ENCODE data around the gene WDR88.
A peak's percentile ranks its signal among the peaks of the same experiment; 100 is the strongest.
"Not testable (repeated sequence)": the region's sequence is repeated elsewhere in the genome, so short reads cannot be mapped to it uniquely, and the experiment has no call there.

WDR88 gene, protein sequence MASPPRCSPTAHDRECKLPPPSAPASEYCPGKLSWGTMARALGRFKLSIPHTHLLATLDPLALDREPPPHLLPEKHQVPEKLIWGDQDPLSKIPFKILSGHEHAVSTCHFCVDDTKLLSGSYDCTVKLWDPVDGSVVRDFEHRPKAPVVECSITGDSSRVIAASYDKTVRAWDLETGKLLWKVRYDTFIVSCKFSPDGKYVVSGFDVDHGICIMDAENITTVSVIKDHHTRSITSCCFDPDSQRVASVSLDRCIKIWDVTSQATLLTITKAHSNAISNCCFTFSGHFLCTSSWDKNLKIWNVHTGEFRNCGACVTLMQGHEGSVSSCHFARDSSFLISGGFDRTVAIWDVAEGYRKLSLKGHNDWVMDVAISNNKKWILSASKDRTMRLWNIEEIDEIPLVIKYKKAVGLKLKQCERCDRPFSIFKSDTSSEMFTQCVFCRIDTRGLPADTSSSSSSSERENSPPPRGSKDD

DNA sequence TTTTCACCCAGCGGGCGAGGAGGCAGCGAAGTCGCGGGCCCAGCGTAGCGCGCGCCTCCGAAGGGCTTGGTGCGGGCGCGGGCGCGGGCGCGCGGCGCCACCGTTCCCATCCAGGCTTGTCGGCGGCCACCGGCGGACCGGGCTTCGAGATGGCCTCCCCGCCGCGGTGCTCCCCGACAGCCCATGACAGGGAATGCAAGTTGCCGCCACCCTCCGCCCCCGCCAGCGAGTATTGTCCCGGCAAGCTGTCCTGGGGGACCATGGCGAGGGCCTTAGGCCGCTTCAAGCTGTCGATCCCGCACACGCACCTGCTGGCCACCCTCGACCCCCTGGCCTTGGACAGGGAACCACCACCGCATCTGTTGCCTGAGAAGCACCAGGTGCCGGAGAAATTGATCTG lies at the start of gene WDR88:
WDR88 (plus strand) TSS at position 94 of the 400 bp plus-strand sequence; CDS start at position 150, 56 bp downstream.
- DNase-seq (ENCODE audit: low read depth): no peak

DNA sequence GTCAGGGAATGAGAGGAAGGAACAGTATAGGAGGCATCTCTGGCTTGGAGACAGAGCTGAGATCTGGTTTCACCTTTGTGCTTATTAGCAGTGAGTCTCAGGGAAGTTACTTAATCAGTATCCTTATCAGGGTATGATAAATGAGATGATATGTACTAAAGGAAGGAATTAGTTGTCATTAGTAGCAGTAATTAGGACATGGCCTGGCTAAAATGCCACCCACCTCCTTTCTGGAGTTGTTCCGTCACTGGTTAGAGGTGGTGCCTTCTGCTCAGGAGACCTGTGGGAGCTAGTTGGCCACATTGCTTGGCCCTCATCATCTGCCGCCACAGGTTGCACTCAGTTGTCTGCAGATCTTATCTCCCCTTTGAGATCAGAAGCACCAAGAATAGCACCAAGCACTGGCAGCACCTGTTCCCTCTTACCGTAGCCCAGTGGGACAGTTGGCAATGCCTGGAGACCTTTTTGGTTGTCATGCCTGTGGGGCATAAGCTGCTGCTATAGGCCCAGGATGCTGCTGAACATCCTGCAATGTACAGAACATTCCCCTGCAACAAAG lies 46.3 kb upstream of the WDR88 start:
- DNase-seq (ENCODE audit: low read depth): no peak

DNA sequence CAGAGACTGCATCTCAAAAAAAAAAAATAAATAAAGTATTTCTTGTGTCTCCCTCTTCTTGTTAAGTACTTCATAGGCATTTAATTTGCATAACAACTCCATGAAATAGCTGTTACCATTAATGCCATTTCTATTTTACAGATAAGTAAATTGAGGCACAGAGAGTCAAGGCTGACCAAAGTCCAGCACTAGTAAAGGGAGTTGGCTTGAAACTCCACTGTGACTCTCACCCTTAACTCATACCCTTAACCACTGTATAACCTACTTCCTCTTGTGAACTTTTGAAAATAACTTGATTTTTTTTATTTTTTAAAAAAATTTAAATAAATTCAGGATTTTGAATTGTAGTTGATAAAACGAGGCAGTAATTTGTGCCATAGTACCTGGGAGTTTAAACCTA lies 45.0 kb upstream of the WDR88 start:
- DNase-seq (ENCODE audit: low read depth): no peak

DNA sequence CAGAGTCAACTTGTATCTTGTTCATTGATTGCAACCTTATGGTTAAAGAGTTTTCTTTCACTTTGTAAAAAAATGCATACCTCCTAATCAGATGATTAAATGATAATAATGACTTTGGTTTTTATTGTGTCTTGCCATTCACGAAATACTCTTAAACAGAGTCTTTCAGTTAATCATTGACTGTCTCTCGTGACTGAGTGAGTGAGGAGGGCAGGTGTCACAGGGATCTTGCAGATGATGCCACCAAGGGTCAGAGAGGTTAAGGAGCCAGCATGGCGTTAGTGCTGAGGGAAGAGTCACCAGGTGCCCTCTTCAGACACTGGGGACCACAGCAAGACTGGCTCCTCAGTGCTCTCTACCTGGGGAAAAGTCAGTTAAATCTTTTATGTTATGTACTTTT lies 42.9 kb upstream of the WDR88 start:
- DNase-seq (ENCODE audit: low read depth): no peak

DNA sequence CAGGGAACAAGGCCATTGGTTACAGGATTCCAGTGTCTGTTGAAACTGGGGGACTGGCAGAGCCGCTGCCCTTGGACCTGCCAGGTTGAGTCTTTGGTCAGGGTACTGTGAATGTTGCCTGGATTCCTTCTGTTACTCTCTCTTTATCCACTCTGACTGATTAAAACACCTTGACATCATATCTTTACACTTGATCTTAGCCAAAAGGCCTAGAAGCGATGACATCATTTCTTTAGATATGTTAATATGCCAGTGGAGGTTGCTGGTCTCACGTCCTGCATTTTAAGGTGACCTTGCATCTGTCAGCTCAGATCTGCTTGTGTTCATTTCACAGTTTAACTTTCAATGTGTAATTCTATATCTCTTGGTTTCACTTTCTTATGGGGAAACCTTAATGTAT lies 41.7 kb upstream of the WDR88 start:
- DNase-seq (ENCODE audit: low read depth): no peak

GRCh38 chr19:33093420-33094210 lies 38.3 kb upstream of the WDR88 start:
- no peak for DNase-seq (ENCODE audit: low read depth)

- DNase-seq (ENCODE audit: low read depth): no peak
These were observed 37.4 kb upstream of the WDR88 start for GRCh38 chr19:33094436-33095067.

DNA sequence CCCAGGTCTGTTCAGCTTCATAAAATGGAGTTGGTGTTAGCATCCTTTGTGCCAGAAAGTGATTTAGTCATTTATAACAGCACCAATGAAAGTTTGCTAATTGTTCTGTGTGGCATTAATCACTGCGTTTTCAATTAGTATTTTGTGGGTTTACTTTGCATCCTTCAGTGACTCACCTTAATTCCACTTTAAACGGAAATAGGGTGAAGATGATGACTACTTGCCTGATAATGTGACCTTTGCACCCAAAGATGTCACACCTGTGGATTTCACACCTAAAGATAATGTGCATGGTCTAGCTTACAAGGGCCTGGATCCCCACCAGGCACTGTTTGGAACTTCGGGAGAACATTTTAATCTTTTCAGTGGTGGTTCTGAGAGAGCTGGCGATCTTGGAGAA lies 35.9 kb upstream of the WDR88 start:
- no peak for DNase-seq (ENCODE audit: low read depth)

- DNase-seq (ENCODE audit: low read depth): no peak
These were observed 33.8 kb upstream of the WDR88 start for GRCh38 chr19:33098055-33098534.

DNA sequence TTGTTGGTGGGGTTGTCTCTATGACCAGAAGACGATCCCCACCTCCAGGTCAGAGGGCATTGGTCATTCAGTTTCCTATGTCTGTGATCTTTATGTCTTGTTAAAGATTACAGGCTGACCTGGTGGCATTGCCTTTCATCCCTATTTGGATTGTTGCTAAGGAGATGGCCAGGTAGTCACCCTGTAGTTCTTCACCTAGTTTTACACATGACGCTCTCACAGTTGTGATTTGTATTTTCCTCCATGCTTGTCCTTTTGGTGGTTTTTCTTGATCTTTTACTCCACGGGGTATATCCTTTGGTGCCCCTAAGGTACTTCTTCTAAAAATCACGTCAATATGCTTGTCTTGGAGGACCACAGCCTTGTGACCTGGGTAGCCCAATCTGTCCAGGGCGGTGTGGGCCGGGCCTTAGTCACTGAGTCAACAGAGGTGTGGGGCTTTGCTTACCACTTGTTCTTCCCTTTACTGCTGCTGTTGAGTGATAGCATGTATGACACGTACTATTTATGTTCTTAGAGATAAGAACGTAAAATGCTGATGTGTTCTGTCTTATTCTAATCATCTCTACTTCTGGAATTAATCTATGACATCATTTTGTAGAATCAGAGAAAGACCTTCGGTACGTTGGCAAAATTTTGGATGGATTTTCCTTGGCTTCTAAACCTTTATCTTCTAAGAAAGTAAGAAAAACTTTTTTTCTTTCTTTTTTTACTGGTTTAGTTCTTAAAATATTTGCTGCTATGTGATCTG lies 30.8 kb upstream of the WDR88 start:
- no peak for DNase-seq (ENCODE audit: low read depth)

GRCh38 chr19:33102893-33103292 lies 29.0 kb upstream of the WDR88 start:
- no peak for DNase-seq (ENCODE audit: low read depth)

DNA sequence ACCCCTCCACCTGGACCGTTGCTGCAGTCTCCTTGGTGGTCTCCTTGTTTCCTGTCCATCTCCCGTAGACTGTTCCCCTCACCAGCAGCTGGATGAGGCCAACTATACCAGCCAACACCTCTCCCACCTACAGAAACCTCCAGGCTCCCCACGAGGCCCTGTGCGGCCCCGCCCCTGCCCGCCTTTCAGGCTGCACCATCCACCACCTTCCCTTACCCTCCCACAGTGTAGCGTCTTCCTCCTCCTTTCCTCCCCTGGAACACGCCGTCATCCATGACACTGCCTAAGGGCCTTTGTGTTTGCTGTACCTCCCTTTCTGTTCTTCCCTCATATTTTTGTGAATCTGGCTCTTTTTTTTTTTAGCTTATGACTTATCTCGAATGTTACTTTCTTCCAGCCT lies 23.8 kb upstream of the WDR88 start:
- DNase-seq (ENCODE audit: low read depth): no peak

DNA sequence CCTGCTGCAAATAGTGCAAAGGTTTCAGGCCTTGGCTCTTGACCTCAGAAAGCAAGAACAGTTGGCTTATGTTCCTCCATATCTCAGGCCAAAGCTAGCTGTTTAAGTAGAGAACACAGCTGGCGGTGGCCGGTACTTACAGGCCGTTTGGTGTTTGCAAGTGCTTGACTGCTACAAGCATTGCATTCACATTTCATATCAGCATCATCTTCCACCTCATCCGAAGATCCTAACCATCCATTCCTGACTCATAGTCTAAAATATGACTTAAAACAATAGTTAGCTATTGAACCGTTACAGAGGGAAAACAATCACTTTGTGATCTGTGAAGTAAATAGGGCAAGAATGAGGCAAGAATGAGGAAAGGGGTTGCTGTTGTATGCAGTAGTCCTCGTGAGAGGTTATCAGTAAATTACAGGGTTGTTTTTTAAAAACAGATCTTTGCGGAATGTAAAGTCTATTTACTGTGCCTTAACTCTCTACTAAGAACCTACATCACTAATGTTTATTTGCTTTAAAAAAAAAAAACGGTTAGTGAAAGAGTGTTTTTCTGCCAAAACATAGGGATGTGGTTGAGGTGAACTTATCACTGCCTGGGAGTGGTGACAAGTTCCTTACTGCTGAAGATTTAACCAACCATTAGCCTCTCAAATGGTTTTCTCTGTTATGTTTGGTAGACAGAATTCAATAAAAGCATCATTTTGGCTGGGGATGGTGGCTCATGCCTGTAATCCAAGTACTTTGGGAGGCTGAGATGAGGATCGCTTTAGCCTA lies 21.6 kb upstream of the WDR88 start:
- DNase-seq (ENCODE audit: low read depth): no peak

DNA sequence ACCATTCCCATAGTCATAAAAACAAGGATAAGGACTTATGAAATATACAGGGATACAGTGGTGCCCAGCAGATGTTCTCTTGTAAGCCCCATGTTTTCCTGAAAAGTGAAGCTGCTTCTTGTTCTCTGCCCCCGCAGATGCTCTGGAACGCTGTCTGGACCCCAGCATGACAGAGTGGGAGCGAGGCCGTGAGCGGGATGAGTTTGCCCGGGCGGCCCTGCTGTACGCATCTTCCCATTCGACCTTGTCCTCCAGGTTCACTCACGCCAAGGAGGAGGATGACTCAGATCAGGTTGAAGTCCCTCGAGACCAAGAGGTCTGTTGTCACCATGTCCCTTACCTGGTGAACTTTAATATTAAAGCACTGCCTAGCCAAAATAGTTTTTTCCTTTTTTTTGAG lies 20.3 kb upstream of the WDR88 start:
- DNase-seq (ENCODE audit: low read depth): no peak

- DNase-seq (ENCODE audit: low read depth): no peak
These were observed 17.6 kb upstream of the WDR88 start for GRCh38 chr19:33114312-33114711.

DNA sequence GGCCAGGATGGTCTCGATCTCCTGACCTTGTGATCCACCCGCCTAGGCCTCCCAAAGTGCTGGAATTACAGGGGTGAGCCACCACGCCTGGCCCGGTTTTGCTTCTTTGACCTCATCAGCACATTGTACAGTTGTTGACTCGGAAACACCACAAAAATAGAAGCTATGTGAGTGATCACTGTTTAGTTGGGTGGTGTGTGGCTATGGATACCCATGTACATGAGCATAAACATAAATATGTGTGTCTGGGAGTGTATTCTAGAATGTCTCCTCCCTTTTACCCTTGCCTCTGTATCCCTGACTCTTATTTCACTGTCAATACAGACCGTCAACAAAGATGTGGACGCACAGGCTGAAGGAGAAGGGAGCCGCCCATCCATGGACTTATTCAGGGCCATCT lies 14.4 kb upstream of the WDR88 start:
- DNase-seq (ENCODE audit: low read depth): no peak

DNA sequence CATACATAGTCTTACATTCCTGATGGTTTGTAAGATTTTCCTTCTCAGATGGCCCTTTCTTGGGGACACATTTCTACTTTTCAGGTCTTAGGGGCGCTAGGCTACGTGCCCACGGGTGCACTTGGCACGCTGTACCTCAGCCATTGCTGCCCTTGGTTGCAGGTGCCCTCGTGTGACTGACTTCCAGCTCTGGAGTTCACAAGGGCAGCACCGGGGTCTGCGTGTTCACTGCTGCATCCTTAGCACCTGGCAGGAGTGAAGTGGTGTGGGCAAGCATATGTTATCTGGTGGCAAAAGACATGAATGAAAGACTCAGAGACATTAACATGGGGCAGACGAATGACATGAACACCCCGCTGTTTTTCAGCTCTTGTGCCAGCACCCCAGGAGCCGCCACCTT lies 13.3 kb upstream of the WDR88 start:
- no peak for DNase-seq (ENCODE audit: low read depth)

DNA sequence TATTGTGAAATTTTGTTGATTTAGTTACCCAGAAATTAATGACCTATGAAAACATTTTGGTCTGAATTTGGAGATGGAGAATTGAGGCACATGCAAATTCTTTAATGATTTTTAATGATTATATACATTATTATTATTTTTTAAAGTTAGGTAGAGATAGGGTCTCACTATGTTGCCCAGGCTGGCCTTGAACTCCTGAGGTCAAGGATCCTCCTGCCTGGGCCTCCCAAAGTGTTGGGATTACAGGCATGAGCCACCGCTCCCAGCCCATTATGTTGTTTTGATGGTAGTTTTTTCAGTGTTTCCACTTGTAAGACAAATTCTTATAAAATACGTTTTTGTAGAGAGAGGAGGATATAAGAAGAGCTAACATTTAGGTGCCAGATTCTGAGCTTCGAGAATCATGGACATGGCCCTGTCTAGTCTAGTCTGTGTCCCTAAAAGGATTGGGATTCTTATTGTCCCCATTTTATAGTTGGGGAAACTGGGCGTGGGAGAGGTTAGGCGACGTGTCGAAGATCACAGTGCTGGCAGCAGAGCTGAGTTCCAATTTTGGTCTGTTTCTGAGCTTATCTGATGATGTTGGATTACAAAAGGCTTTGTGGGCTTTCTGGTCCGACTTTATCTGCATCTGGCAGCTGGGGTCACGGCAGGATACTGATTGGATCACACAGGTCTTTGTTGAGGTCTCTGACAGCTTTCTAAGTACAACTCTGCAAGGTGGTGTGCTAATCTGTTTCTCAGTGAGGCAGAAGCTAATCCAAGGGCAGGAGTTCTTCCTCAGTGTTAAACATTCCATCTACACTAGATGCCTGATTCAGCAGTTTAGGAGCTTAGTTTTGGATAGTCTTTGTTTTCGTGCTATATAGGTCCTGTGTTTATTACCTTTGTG lies 7.5 kb upstream of the WDR88 start:
- no peak for DNase-seq (ENCODE audit: low read depth)

DNA sequence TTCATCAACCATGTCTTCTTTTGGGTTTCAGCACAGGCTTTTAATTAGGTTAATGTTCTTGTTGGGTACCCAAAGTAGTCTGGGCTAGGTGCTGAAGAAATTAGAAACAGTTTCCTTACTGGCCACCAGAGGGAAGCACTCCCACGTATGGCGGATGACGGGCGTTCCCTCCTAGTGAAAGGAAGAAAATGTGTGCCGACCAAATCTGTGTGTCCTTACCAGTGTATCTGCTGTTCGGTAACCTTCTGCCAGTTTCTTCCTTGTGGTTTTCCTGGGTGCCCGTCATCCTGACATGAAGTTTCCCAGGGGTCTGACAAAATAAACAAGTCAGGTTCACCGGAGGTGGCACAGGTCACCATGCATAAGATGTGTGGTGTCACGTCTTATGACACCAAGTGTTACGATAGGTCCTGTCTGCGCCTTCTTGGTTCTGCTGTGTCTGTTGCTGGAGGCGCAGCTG lies 6.0 kb upstream of the WDR88 start:
- peak; percentile 15 for DNase-seq (ENCODE audit: low read depth)

- DNase-seq (ENCODE audit: low read depth): not testable (repeated sequence)
These were observed 5.2 kb upstream of the WDR88 start for GRCh38 chr19:33126712-33127111.

Data from stimulated activated CD8-positive, alpha-beta memory T cell treated with anti-CD3 and anti-CD28 coated beads, Interleukin-12 subunit alpha, Interleukin-12 subunit beta, amount 100 ng/mL, for 4 hours (primary cell).